Activated CD4-positive, alpha-beta T cell treated with anti-CD3 and anti-CD28 coated beads for 36 hours (primary cell): ENCODE measurements around the gene CCDC106. TPM values are rescaled to one million over a fixed set of nuclear protein-coding genes. Genes with fewer than 3 reads are reported as not detected.

ENCODE experiments used
- ATAC-seq: fragments of 200-7000 bp; cut with Tn5 transposase; one replicate; pipeline ENCODE4 v1.10.0; 2021; ENCODE audit warnings: mild to moderate bottlenecking, moderate library complexity
- CTCF ChIA-PET: fragments of 350-600 bp; sonication (Branson Sonifier 250); formaldehyde crosslinking; loops from one replicate; lab custom pipeline; 2021; ENCODE audit warnings: antibody characterized with exemption; lab: Charles Lee
- POLR2A ChIA-PET: fragments of 350-600 bp; sonication (Branson Sonifier 250); formaldehyde crosslinking; loops from one replicate; lab custom pipeline; 2021; ENCODE audit warnings: antibody characterized with exemption, inconsistent platforms; lab: Charles Lee
- DNase-seq: peaks from one replicate; pipeline ENCODE4 v3.0.0-alpha.2; 2020
- H3K27ac Mint-ChIP-seq: one replicate; pipeline ENCODE4 v1.8.0; 2021; ENCODE audit warnings: mixed read lengths
- H3K27me3 Mint-ChIP-seq: one replicate; pipeline ENCODE4 v1.8.0; 2021; ENCODE audit warnings: mixed read lengths
- H3K36me3 Mint-ChIP-seq: one replicate; pipeline ENCODE4 v1.8.0; 2021; ENCODE audit warnings: low read depth, mixed read lengths
- H3K4me1 Mint-ChIP-seq: one replicate; pipeline ENCODE4 v1.8.0; 2021; ENCODE audit warnings: mixed read lengths
- H3K4me3 Mint-ChIP-seq: one replicate; pipeline ENCODE4 v1.8.0; 2021; ENCODE audit warnings: mild to moderate bottlenecking, moderate library complexity, mixed read lengths
- H3K9me3 Mint-ChIP-seq: one replicate; pipeline ENCODE4 v1.8.0; 2021; ENCODE audit warnings: low read depth, mixed read lengths
- intact Hi-C, 2 experiments: fragments of 100-400 bp; cut with DNase I in 1 of 2; cut with micrococcal nuclease in 1 of 2; formaldehyde crosslinking; loops; one replicate each; pipeline versions ENCODE4 v1.14.2 to v1.15.1; 2022 to 2024; cut with DNase I, micrococcal nuclease
- total RNA-seq, 2 experiments: library from RNA; stranded (reverse); gene quantifications; one replicate each; pipeline ENCODE4 v1.2.3, GENCODE V29; 2021

CCDC106 gene
- total RNA-seq, 2 experiments from 2014 or later: 6.2 to 6.3 TPM

DNA sequence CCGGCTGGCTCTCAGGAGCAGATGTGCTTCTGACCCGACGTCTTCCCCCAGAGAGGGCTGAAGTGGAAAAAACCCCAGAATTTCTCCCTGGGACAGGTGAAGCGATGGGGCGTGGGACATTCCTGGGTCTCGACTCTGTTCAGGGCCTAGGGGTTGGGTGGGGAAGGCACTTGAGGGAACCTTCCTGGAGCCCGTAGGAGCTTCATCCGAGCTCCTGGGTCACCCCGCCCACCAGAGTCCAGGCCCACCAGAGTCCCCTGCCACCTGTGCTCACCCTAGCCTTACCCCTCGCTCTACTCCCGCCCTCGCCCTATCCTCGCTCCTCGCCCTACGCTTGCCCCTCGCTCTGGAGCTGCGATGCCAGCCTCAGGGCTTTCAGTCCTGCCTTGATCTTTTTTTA lies 50.2 kb downstream of the CCDC106 start:
- H3K36me3 Mint-ChIP-seq: peaks cover 21% of the 10 kb centered on the region
- no peaks in the 10 kb centered on the region for H3K27me3 Mint-ChIP-seq
- no peak overlapping the region for H3K27ac Mint-ChIP-seq
- CTCF ChIA-PET: no interaction called here
- intact Hi-C loops: no loop called here
- POLR2A ChIA-PET: no interaction called here
- no peaks in the 10 kb centered on the region for H3K4me1 Mint-ChIP-seq
- no peaks in the 10 kb centered on the region for H3K9me3 Mint-ChIP-seq
- DNase-seq (no peak), ATAC-seq (no peak)
- no peak overlapping the region for H3K4me3 Mint-ChIP-seq

DNA sequence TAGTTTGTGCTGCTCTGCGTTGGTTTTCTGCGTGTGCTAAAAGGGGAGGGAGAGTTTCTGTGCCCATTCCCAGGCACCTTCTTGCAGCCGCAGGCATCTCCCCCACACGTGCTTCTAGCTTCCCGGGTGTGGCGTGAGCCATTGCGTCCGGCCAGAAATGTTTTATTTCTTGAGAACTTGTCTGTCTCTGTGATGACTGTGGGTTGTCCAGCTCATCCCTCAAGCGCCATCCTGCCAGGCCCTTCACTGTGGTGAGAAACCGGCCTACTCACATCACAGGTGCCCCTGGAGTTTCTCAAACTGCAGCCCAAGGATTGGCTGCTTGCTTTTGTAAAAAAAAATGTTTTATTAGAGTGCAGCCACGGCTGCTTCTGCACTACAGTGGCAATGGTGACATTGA lies 51.2 kb downstream of the CCDC106 start:
- Mint-ChIP-seq H3K36me3 (peaks cover 28% of the 10 kb centered on the region), H3K4me3 (no peak overlapping the region), H3K4me1 (no peaks in the 10 kb centered on the region), H3K27me3 (no peaks in the 10 kb centered on the region), H3K9me3 (no peaks in the 10 kb centered on the region), H3K27ac (no peak overlapping the region)
- intact Hi-C loops: no loop called here
- ChIA-PET CTCF (no interaction called here), POLR2A (no interaction called here)
- ATAC-seq (no peak), DNase-seq (no peak)

GRCh38 chr19:55700813-55701212 lies 52.8 kb downstream of the CCDC106 start:
- CTCF ChIA-PET: no interaction called here
- ATAC-seq (no peak), DNase-seq (no peak)
- intact Hi-C loops: loop anchor here in 1 of 2 experiments (5.0 kb wide), 1 partner anchor 106 kb away; no protein-coding TSS in a partner anchor
- H3K4me3 Mint-ChIP-seq: no peak overlapping the region
- no peaks in the 10 kb centered on the region for H3K9me3 Mint-ChIP-seq
- POLR2A ChIA-PET: no interaction called here
- no peak overlapping the region for H3K27ac Mint-ChIP-seq
- H3K36me3 Mint-ChIP-seq: peaks cover 34% of the 10 kb centered on the region
- H3K27me3 Mint-ChIP-seq: no peaks in the 10 kb centered on the region
- no peaks in the 10 kb centered on the region for H3K4me1 Mint-ChIP-seq

DNA sequence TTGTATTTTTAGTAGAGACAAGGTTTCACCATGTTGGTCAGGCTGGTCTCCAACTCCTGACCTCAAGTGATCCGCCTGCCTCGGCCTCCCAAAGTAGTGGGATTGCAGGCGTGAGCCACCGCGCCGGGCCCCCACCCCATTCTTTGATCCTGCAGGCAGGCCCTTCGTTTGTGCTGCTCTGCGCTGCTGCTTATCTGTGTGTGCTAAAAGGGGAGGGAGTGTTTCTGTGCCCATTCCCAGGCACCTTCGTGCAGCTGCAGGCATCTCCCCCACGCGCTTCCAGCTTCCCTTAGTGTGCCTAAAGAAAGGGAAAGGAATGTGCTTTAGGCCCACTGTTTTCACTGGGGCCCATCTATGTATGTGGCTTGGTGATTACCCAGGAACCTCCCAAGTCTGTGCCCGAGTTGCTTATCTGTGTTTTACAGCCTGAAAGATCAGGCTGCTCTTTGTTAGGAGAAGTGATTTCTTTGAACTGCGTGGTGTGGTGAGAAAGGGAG lies 54.2 kb downstream of the CCDC106 start:
- Mint-ChIP-seq H3K27ac (no peak overlapping the region), H3K36me3 (peaks cover 34% of the 10 kb centered on the region), H3K4me1 (no peaks in the 10 kb centered on the region), H3K9me3 (no peaks in the 10 kb centered on the region), H3K4me3 (no peak overlapping the region), H3K27me3 (no peaks in the 10 kb centered on the region)
- ATAC-seq: no peak
- CTCF ChIA-PET: interaction anchor here (0.6 kb wide), 1 partner anchor 273 kb away, joined by 3 read pairs; no protein-coding TSS in a partner anchor
- POLR2A ChIA-PET: no interaction called here
- DNase-seq: no peak
- intact Hi-C loops: loop anchor here in 1 of 2 experiments (5.0 kb wide), 1 partner anchor 105 kb away; no protein-coding TSS in a partner anchor

Other genes starting within 250 kb of the CCDC106 start
- gene UBE2S, start 240.4 kb upstream of the CCDC106 start, total RNA-seq: 100 to 1,000 TPM; 228 to 342 TPM
- not detected for gene SHISA7, start 204.9 kb upstream of the CCDC106 start, total RNA-seq
- gene ISOC2, start 186.6 kb upstream of the CCDC106 start, total RNA-seq: 10 to 100 TPM; 24.3 to 28.0 TPM
- gene C19orf85, start 183.5 kb upstream of the CCDC106 start, total RNA-seq: not detected
- gene ZNF628, start 171.6 kb upstream of the CCDC106 start, total RNA-seq: 1 to 10 TPM; 5.6 to 6.8 TPM
- gene NAT14, start 163.0 kb upstream of the CCDC106 start, total RNA-seq: 10 to 100 TPM in 1 of 2 experiments, 1 to 10 TPM in 1; 8.2 to 14.8 TPM
- gene SSC5D, start 159.8 kb upstream of the CCDC106 start, total RNA-seq: under 1 TPM; 0.32 to 0.34 TPM
- gene SBK2, start 111.1 kb upstream of the CCDC106 start, total RNA-seq: not detected
- gene SBK3, start 102.7 kb upstream of the CCDC106 start, total RNA-seq: not detected
- gene ZNF579, start 67.4 kb upstream of the CCDC106 start, total RNA-seq: 1 to 10 TPM; 7.2 to 7.5 TPM
- 10 to 100 TPM; 13.6 to 14.7 TPM for gene FIZ1, start 48.7 kb upstream of the CCDC106 start, total RNA-seq
- gene ZNF524, start 47.9 kb upstream of the CCDC106 start, total RNA-seq: 10 to 100 TPM; 16.2 to 18.6 TPM
- gene ZNF865, start 42.6 kb upstream of the CCDC106 start, total RNA-seq: 10 to 100 TPM; 11.4 to 12.1 TPM
- 1 to 10 TPM; 3.2 to 4.3 TPM for gene ZNF784, start 23.6 kb upstream of the CCDC106 start, total RNA-seq
- 10 to 100 TPM; 24.2 to 35.6 TPM for gene ZNF580, start 7.2 kb upstream of the CCDC106 start, total RNA-seq
- gene ZNF581, start 4.6 kb upstream of the CCDC106 start, total RNA-seq: 10 to 100 TPM; 18.9 to 26.9 TPM
- 100 to 1,000 TPM; 252 to 292 TPM for gene U2AF2, start 6.8 kb downstream of the CCDC106 start, total RNA-seq
- 10 to 100 TPM; 32.5 to 37.1 TPM for gene EPN1, start 27.0 kb downstream of the CCDC106 start, total RNA-seq
- not detected for gene NLRP9, start 90.2 kb downstream of the CCDC106 start, total RNA-seq
- not detected for gene RFPL4A, start 110.9 kb downstream of the CCDC106 start, total RNA-seq
- not detected for gene RFPL4AL1, start 120.9 kb downstream of the CCDC106 start, total RNA-seq
- gene NLRP11, start 183.8 kb downstream of the CCDC106 start, total RNA-seq: under 1 TPM; 0.05 TPM
- gene NLRP4, start 188.3 kb downstream of the CCDC106 start, total RNA-seq: not detected